Stimulated activated naive CD4-positive, alpha-beta T cell treated with Interleukin-2 at 50 U/mL for 16 hours (primary cell): ENCODE measurements around the gene DDA1.
"Not testable (repeated sequence)": the region's sequence is repeated elsewhere in the genome, so short reads cannot be mapped to it uniquely, and the experiment has no call there.

ENCODE experiments used
- DNase-seq: peaks from one replicate; lab custom pipeline; 2025; lab: John Stamatoyannopoulos, UW

DDA1 gene

GRCh38 chr19:17309198-17309964 lies at the start of gene DDA1:
DDA1 (plus strand) TSS chr19:17309563; CDS start chr19:17309655, 92 bp downstream.
- peak; percentile 100 for DNase-seq

- DNase-seq, result no peak
These were observed 49.4 kb upstream of the DDA1 start for GRCh38 chr19:17259934-17260333.

DNA sequence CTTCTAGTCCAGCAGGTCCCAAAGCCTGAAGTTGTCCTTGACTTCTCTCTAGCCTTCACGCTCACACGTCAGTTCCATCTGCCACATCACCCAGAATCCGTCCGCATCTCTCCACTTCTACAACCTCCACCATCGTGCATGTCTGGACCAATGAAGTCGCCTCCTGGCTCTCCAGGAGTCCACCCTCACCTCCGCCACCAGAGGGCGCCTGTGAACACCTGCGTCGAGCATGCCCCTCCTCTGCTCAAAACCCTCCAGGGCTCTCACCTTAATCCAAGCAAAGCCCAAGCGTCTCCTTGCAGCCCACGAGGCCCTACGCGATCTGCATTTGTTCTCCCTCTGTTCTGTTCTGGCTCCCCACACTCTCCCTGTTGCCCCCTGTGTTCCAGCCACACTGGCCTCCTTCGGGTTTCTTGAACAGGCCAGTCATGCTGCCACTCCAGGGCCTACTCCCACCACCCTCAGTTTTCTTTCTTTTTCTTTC lies 48.5 kb upstream of the DDA1 start:
- DNase-seq, result peak; percentile 87

DNA sequence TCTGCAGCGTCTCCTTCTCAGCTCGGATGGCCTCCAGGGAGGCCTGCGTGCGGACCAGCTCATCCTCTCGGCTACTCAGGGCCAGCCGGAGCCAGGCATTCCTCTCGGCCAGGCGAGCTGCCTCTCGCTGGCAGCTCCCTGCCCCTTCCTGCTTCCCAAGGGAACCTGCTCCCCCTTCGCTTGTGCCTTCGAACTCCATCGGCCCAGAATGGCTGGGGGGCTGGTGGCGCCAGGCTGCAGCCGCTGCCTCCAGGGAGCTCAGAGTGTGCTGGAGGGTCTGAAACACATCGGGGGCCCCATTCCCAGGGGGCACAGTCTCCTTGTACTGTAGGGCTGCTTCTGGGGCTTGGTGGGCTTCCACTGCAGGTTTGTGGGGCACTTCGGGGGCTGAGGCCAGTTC lies 46.8 kb upstream of the DDA1 start:
- DNase-seq, result no peak

DNA sequence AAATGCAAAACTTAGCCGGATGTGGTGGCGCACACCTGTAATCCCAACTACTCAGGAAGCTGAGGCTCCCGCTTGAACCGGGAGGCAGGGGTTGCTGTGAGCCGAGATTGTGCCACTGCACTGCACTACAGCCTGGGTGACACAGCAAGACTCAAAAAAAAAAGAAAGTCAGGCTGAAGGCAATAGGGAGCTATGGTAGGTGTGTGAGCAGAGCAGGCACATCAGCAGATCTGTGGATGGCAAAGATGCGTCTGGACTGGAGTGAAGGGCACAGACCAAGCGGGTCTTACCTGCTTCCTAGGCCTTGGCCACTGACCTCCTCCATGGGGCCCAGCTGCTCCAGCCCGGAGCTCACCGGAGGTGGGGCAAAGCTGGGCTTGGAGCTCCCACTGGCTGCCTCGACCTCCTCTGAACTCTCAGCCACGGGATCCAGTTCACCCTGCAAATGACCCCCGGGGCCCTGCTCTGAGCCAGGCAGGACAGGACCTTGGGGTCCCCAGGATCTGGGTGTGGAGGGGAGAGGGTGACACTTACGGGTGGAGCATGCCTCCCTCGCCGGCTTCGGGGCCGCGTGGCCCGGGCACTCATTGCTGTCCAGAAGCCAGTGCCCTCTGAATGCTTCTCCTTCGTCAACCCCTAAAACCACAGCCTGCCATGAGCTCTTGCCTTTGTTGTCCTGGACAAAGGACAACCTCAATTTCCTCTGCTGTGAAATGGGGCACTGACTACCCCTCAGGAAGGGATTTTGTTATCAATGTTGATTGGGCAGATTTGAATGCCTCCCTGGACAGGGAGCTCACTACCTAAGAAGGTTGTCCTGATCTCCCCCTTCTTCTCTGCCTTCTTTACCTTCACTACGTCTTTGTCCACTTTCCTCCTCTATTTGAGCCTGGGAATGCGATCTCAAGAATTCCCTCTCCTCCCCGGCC lies 45.4 kb upstream of the DDA1 start:
- DNase-seq, result no peak

DNA sequence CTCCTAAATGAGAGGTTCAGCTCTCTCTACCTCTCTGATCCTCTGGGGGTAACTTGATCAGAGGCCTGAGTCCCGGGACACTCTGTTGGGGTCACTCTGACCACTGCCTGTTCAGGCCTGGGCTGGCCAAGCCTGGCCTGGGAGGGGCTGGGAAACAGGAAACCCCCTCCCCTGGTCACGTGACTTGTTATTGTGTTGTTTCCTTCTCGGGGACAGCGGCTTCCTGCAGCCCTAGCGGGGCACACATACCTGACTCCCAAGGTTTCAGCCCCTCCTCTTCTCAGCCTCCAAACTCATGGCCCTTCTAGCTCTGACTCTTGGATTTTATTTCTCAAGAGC lies 44.8 kb upstream of the DDA1 start, which contains the start of gene USHBP1:
USHBP1 (minus strand) TSS at position 105 of the 339 bp plus-strand sequence. CDS start 446 bp downstream, outside the sequence.
- DNase-seq, result no peak

DNA sequence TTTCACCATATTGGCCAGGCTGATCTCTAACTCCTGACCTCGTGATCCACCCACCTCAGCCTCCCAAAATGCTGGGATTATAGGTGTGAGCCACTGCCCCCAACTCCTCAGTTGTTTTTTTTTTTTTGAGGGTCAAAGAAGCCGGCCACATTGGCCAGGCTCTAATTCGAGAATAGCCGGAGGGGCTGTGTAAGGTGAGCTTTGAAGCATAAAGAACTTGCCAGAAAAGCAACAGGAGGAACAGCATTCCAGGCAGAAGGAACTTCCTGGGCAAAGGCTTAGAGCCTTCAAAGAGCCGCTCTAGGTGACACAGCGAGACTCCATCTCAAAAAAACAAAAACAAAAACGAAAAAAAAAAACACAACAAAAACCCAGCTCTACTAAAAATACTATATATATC lies 43.3 kb upstream of the DDA1 start:
- DNase-seq, result no peak

- no peak for DNase-seq
These were observed 42.8 kb upstream of the DDA1 start for GRCh38 chr19:17266589-17266974.

DNA sequence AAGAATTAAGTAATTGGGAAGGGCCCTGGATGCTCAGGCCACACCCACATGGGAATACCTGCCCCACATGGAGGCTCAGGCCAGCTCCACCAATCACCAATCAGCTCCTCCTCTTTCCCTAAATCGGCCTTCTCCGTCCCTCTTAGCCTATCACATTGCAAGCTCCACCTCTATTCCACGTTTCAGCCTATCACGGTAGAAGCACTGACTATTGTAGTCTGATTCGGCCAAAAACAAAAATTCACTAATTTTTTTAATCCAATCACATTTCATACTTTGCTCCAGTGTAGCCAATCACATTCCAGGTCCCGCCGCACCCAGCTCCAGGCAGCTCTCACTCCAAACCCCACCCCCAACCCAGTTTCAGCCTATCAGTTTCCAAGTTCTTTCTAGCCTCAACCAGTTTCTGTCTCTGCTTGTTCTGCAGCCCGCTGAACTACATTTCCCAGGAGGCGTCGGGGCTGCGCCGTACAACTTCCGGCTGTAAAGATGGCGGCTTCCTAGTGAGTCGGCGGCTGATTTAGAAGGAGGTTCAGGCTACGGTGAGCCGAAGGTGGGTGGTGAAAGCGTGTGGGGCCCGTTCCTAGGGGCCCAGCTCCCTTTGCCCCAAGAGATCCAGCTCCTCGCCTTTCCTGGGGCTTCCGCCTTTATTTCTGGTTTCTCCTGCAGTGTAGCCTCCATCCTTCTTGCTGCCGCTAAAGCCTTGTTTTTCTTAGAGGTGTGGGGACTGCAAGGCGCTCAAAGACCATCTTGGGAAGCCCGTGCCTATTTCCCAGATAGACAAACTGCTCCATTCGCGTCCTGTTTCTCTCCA lies 42.2 kb upstream of the DDA1 start, which contains the start of gene BABAM1:
BABAM1 (plus strand) TSS at position 469 of the 814 bp plus-strand sequence. CDS start 1,364 bp downstream, outside the sequence.
- DNase-seq, result peak; percentile 96

DNA sequence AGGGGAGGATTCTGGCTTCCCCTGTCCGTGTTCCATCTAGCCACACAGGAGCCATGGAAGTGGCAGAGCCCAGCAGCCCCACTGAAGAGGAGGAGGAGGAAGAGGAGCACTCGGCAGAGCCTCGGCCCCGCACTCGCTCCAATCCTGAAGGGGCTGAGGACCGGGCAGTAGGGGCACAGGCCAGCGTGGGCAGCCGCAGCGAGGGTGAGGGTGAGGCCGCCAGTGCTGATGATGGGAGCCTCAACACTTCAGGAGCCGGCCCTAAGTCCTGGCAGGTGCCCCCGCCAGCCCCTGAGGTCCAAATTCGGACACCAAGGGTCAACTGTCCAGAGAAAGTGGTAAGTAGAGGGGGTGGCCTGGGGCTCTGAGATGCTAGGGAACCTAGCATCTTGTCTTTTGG lies 40.6 kb upstream of the DDA1 start:
- DNase-seq, result no peak

- DNase-seq, result not testable (repeated sequence)
These were observed 34.5 kb upstream of the DDA1 start for GRCh38 chr19:17274892-17275291.

DNA sequence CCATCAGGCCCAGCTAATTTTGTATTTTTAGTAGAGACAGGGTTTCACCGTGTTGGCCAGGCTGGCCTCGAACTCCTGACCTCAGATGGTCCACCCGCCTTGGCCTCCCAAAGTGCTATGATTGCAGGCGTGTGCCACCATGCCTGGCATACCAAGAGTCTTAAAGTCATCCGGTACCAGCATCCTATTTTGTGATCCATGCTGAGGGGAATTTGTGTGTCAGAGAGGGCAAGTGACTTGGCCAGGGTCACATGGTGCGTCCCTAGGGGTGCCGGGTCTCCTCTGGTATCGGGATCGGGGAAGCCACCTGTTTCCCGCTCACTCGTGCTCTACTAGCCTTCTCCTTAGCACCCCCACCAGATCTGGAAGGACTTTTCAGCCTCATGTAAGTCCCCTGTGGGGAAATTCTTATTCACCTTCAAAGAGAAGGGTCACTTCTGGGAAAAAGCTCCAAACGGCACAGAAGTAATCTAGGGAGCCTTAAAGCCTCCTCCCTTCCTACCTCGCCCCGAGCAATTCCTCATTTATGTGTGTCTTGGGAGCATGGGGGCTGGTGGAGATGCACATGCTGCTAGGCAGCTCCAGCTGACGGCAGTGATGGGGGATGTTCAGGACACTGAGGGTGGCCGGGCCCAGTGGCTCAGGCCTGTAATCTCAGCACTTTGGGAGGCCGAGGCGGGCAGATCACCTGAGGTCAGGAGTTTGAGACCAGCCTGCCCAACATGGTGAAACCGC lies 33.8 kb upstream of the DDA1 start:
- no peak for DNase-seq

- DNase-seq, result no peak
These were observed 29.9 kb upstream of the DDA1 start for GRCh38 chr19:17279436-17279835.

DNA sequence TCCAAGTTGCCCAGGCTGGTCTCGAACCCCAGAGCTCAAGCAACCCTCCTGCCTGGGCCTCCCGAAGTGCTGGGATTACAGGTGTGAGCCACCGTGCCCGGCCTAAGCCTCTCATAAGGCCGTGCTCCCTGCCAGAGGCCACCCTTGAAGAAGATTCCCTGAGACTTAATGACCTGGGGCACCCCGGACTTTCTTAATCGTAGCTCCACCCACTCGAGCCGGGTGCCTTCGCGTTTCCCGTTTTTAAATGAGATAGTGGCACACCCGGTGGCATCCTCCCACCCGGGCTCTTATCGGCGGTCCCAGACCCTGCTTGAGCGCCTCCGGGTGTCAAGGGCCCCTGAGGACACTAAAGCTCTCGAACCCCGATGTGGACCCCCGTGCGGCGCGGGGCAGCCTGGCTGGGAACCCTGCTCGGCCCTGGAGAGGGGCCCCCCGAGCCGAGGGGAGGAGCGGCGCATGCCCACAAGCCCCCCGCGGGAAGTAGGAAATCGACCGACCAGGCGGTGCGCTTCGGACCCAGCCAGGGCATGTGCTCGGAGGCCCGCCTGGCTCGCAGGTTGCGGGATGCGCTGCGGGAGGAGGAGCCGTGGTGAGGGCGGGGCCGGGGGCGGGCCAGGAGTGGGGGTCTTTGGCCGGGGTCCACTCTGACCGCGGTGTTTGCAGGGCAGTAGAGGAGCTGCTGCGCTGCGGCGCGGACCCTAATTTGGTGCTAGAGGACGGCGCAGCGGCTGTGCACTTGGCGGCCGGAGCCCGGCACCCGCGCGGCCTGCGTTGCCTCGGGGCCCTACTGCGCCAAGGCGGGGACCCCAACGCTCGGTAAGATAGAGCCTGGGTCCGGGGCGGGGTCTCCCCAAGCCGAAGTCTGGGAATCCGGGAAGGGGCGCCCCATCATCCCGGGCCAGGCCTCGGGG lies 27.7 kb upstream of the DDA1 start, which contains the start of gene ANKLE1:
ANKLE1 (plus strand) TSS at position 511 of the 914 bp plus-strand sequence; CDS start at position 531, 20 bp downstream.
- DNase-seq, result peak; percentile 45

- DNase-seq, result peak; percentile 76
These were observed 26.8 kb upstream of the DDA1 start for GRCh38 chr19:17282488-17283125.

- no peak for DNase-seq
These were observed 25.8 kb upstream of the DDA1 start for GRCh38 chr19:17283504-17283996.

GRCh38 chr19:17285415-17286135 lies 23.8 kb upstream of the DDA1 start:
- no peak for DNase-seq

DNA sequence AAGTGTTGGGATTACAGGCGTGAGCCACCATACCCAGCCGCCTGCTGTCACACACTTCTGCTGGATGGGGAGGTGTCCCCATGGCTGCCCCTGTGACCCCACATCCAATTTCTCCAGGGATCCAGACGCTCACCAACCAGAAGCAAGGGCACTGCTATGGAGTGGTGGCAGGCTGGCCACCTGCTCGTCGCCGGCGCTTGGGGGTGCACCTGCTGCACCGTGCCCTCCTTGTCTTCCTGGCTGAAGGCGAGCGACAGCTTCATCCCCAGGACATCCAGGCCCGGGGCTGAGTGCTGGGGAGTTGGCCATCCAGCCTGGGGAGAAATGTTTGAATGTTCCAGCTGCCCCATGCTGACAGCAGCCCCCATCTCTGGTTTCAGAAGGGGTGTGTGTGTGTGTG lies 23.1 kb upstream of the DDA1 start:
- DNase-seq, result no peak

DNA sequence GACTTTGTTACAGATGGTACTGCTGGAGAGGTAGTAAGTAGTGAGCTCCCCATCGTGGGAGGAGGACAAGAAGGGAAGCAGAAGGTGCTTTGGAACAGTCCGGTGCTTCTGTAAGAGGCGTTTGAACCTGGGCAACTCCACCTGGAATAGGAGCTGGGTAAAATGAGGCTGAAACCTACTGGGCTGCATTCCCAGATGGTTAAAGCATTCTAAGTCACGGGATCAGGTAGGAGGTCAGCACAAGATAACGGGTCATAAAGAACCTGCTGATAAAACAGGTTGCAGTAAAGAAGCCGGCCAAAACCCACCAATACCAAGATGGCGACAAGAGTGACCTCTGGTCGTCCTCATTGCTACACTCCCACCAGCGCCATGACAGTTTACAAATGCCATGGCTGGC lies 22.6 kb upstream of the DDA1 start:
- no peak for DNase-seq
